Endodermal cell (in vitro differentiated cells): Measurements from ENCODE around the gene GABRG3. TPM values are rescaled to one million over a fixed set of nuclear protein-coding genes. Genes with fewer than 3 reads are reported as not detected.

ENCODE experiments used
- DNase-seq: peaks from one replicate; pipeline ENCODE4 v3.0.0-alpha.2; 2017
- H3K27ac ChIP-seq: 2 replicates; pipeline ENCODE4 v1.5.1; 2013; ENCODE audit warnings: mild to moderate bottlenecking, low read depth, low read length, moderate library complexity
- H3K27me3 ChIP-seq: 2 replicates; pipeline ENCODE4 v1.6.1; 2013; ENCODE audit warnings: mild to moderate bottlenecking, low read length, moderate library complexity; ENCODE audit not compliant: insufficient read depth, control insufficient read depth, poor library complexity, severe bottlenecking
- H3K36me3 ChIP-seq: 2 replicates; pipeline ENCODE4 v1.7.0; 2013; ENCODE audit warnings: mild to moderate bottlenecking, low read length, moderate library complexity; ENCODE audit not compliant: control insufficient read depth, insufficient read depth
- H3K4me1 ChIP-seq: one replicate; pipeline ENCODE4 v1.7.0; 2013; ENCODE audit warnings: low read length; ENCODE audit not compliant: control insufficient read depth, insufficient read depth
- H3K4me3 ChIP-seq: 2 replicates; pipeline ENCODE4 v1.5.1; 2013; ENCODE audit warnings: mild to moderate bottlenecking, low read length, moderate library complexity
- H3K9ac ChIP-seq: 2 replicates; pipeline ENCODE4 v1.6.1; 2013; ENCODE audit warnings: mild to moderate bottlenecking, low read length, moderate library complexity; ENCODE audit not compliant: poor library complexity, severe bottlenecking; ENCODE audit errors: extremely low read depth
- H3K9me3 ChIP-seq: 2 replicates; pipeline ENCODE4 v1.6.1; 2013; ENCODE audit warnings: mild to moderate bottlenecking, low read length, moderate library complexity; ENCODE audit not compliant: control insufficient read depth
- H3K27ac Mint-ChIP-seq: 2 replicates; pipeline ENCODE4 v1.8.0; 2020; ENCODE audit warnings: mixed read lengths
- H3K27me3 Mint-ChIP-seq: 2 replicates; pipeline ENCODE4 v1.8.0; 2021; ENCODE audit warnings: mild to moderate bottlenecking, mixed read lengths; ENCODE audit not compliant: insufficient read depth
- H3K36me3 Mint-ChIP-seq: 2 replicates; pipeline ENCODE4 v1.8.0; 2020; ENCODE audit warnings: low read depth, mixed read lengths
- H3K4me1 Mint-ChIP-seq: 2 replicates; pipeline ENCODE4 v1.8.0; 2020; ENCODE audit warnings: mixed read lengths
- H3K4me3 Mint-ChIP-seq: 2 replicates; pipeline ENCODE4 v1.8.0; 2020; ENCODE audit warnings: mild to moderate bottlenecking, moderate library complexity, mixed read lengths
- H3K9me3 Mint-ChIP-seq: 2 replicates; pipeline ENCODE4 v1.8.0; 2020; ENCODE audit warnings: mild to moderate bottlenecking, mixed read lengths
- CTCF ChIP-seq: fragments of 200-600 bp; sonication (generic); conservative IDR thresholded peaks from 2 replicates; pipeline ENCODE4 v1.5.0; 2021; ENCODE audit warnings: antibody characterized with exemption, mild to moderate bottlenecking
- WGBS, 2 experiments: methylation state at CpG; one replicate each; pipeline versions ENCODE4 v1.1.5 to v1.1.7; 2013; ENCODE audit warnings: missing lambda C conversion rate in 2 of 2, mixed read lengths in 1 of 2; ENCODE audit not compliant: insufficient coverage in 1 of 2, insufficient read length in 1 of 2; 5-methylcytosine and 5-hydroxymethylcytosine counted together
- total RNA-seq, 2 donors: library from RNA; stranded (reverse); fragmentation: NEBNext Ultra II Directional in 1 of 2; extraction: Animal tissue kit (Norgen Biotek cat#: 25700) in 1 of 2; gene quantifications; 2 replicates in 1 of 2; 3 replicates in 1 of 2; pipeline ENCODE4 v1.2.1, GENCODE V29; 2021

GABRG3 gene
- total RNA-seq, 2 donors from 2014 or later = 0.48 to 0.84 TPM

DNA sequence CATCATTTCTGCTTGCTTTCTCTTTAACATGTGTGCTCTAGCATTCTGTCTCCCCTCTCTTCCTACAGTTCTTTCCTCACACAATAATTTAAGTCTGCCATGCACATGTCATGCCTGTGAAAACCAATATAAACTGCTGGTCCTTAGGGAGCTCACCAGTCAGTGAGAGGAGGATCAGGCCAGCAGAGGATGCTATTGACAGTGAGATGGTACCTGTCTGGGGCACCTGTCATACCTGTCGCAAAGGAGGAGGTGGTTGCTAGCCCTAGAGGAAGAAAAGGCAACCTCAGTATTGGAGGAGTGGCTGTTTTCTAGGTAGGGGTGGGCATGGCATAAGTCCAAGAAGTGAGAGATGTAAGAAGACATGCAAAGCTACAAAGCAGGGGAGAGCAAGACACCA is 194.6 kb downstream of the GABRG3 start:
- no peaks in the 10 kb centered on the region for H3K27me3 Mint-ChIP-seq
- H3K4me1 Mint-ChIP-seq = peaks cover 14% of the 10 kb centered on the region
- Histone ChIP-seq H3K27me3 (no peaks in the 10 kb centered on the region), H3K4me3 (no peak overlapping the region), H3K9ac (no peak overlapping the region), H3K9me3 (no peaks in the 10 kb centered on the region), H3K4me1 (peaks cover 5% of the 10 kb centered on the region), H3K27ac (no peak overlapping the region), H3K36me3 (no peaks in the 10 kb centered on the region)
- 88 to 89% methylated on average over 1 of the region's 1 CpG for WGBS, 2 experiments
- DNase-seq = no peak
- no peak overlapping the region for H3K27ac Mint-ChIP-seq
- no peak for TF ChIP-seq CTCF
- no peaks in the 10 kb centered on the region for H3K36me3 Mint-ChIP-seq
- H3K4me3 Mint-ChIP-seq = no peak overlapping the region
- H3K9me3 Mint-ChIP-seq = no peaks in the 10 kb centered on the region

DNA sequence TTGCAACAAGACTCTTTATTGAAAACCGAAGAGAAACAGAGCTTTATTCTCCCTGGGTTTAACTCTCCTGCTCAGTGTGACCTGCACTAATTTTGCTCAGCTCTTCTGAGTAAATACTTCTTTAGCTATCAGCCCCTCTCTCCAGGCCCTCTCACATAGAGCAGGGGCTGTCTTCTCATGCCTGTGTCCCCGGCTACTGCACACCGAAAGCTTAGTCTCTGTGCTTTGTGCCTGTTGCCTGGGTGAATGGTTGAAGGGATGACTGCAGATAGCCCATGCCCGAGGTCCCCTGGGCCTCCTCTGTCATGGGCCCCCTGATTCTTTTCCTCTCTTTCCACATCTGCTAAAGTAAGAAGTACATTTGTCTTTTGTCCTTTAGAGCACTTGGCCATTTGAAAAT is 195.9 kb downstream of the GABRG3 start:
- Histone ChIP-seq H3K4me1 (peaks cover 5% of the 10 kb centered on the region), H3K4me3 (no peak overlapping the region), H3K9me3 (no peaks in the 10 kb centered on the region), H3K27ac (no peak overlapping the region), H3K27me3 (no peaks in the 10 kb centered on the region), H3K9ac (no peak overlapping the region), H3K36me3 (no peaks in the 10 kb centered on the region)
- DNase-seq = no peak
- no peaks in the 10 kb centered on the region for H3K27me3 Mint-ChIP-seq
- no peak overlapping the region for H3K27ac Mint-ChIP-seq
- peaks cover 14% of the 10 kb centered on the region for H3K4me1 Mint-ChIP-seq
- H3K36me3 Mint-ChIP-seq = no peaks in the 10 kb centered on the region
- TF ChIP-seq CTCF = no peak
- H3K9me3 Mint-ChIP-seq = no peaks in the 10 kb centered on the region
- WGBS, 2 experiments = 86 to 100% methylated on average over 1 to 4 of the region's 4 CpGs
- no peak overlapping the region for H3K4me3 Mint-ChIP-seq

- Mint-ChIP-seq H3K27me3 (no peaks in the 10 kb centered on the region), H3K36me3 (no peaks in the 10 kb centered on the region), H3K27ac (no peak overlapping the region), H3K4me3 (no peak overlapping the region), H3K4me1 (peaks cover 14% of the 10 kb centered on the region), H3K9me3 (no peaks in the 10 kb centered on the region)
- Histone ChIP-seq H3K36me3 (no peaks in the 10 kb centered on the region), H3K9ac (no peak overlapping the region), H3K4me3 (no peak overlapping the region), H3K27me3 (no peaks in the 10 kb centered on the region), H3K4me1 (peaks cover 5% of the 10 kb centered on the region), H3K27ac (no peak overlapping the region), H3K9me3 (no peaks in the 10 kb centered on the region)
- TF ChIP-seq CTCF = no peak
- 93 to 95% methylated on average over 6 to 10 of the region's 10 CpGs for WGBS, 2 experiments
- no peak for DNase-seq
These were observed 196.8 kb downstream of the GABRG3 start for GRCh38 chr15:27167738-27168137.
